ENCODE data around the gene SEPTIN14.

Gene SEPTIN14

DNA sequence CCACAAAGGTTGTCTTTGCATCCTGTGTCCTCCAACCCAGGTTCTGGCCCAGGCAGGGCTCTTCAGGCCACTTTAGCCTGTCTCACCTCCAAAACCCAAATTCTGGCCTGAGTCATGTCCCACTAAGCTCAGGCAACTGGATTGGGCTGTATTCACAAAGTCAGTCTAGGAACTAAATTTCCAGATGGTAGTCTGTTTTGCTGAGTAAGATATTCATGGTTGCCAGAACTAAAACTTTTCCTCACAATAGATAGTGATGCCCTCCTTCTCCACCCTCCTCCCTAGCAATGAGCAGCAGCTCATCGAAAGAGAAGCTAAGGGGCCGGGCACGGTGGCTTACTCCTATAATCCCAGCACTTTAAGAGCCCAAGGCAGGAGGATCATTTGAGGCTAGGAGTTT, 21.8 kb upstream of the SEPTIN14 start:
- no peak overlapping the region for H3K23ac ChIP-seq (ENCODE audit: low read length in 2 of 2)
- no peak overlapping the region for H3K4me3 ChIP-seq (ENCODE audit: insufficient read depth in 1 of 2, low read depth in 1 of 2, low read length in 2 of 2)
- no peak overlapping the region for H3K4ac ChIP-seq (ENCODE audit: low read depth in 1 of 2, low read length in 2 of 2)
- H4K91ac ChIP-seq (ENCODE audit: low read length) = no peak overlapping the region
- no peak overlapping the region for H3K14ac ChIP-seq (ENCODE audit: low read length in 2 of 2)
- no peak overlapping the region for H4K8ac ChIP-seq (ENCODE audit: low read length)
- H2BK120ac ChIP-seq (ENCODE audit: low read depth, low read length) = no peak overlapping the region
- no peak overlapping the region for H3K4me2 ChIP-seq (ENCODE audit: low read length, poor library complexity, severe bottlenecking)
- H3K27ac ChIP-seq (ENCODE audit: low read length, poor library complexity, severe bottlenecking) = no peak overlapping the region
- no peak overlapping the region for H2BK15ac ChIP-seq (ENCODE audit: low read depth, poor library complexity, severe bottlenecking)
- no peaks in the 10 kb centered on the region for H3K9me3 ChIP-seq (ENCODE audit: control insufficient read depth, low read length)
- H3K79me1 ChIP-seq (replicated peaks; ENCODE audit: low read length, poor library complexity, severe bottlenecking) = peaks cover 2% of the 10 kb centered on the region
- no peak overlapping the region for H2BK5ac ChIP-seq (ENCODE audit: low read depth, low read length, poor library complexity, severe bottlenecking)
- H2BK12ac ChIP-seq (ENCODE audit: low read length in 2 of 2) = no peak overlapping the region
- H2AK5ac ChIP-seq (ENCODE audit: low read length, severe bottlenecking) = no peak overlapping the region
- H3K4me1 ChIP-seq (ENCODE audit: control insufficient read depth, insufficient read depth, low read depth, low read length) = peaks cover 6% of the 10 kb centered on the region
- H3K36me3 ChIP-seq (ENCODE audit: control insufficient read depth in 1 of 2, insufficient read depth in 2 of 2, low read depth in 1 of 2, low read length in 2 of 2) = no peaks in the 10 kb centered on the region
- DNase-seq = no peak
- no peaks in the 10 kb centered on the region for H3K27me3 ChIP-seq (ENCODE audit: control insufficient read depth in 1 of 2, insufficient read depth in 1 of 2, low read length in 2 of 2)
- H3K9ac ChIP-seq (ENCODE audit: low read length) = no peak overlapping the region
- no peak overlapping the region for H3K18ac ChIP-seq (ENCODE audit: low read depth in 1 of 2, low read length in 2 of 2)
- WGBS = 94% methylated on average over 3 of the region's 3 CpGs
- H2AFZ ChIP-seq (ENCODE audit: low read depth, low read length) = no peak overlapping the region

GRCh38 chr7:55878691-55879090, 16.1 kb upstream of the SEPTIN14 start:
- Histone ChIP-seq H3K27me3 (ENCODE audit: control insufficient read depth in 1 of 2, insufficient read depth in 1 of 2, low read length in 2 of 2) (no peaks in the 10 kb centered on the region), H3K9ac (ENCODE audit: low read length) (no peak overlapping the region), H2BK120ac (ENCODE audit: low read depth, low read length) (no peak overlapping the region), H2AFZ (ENCODE audit: low read depth, low read length) (no peak overlapping the region), H4K8ac (ENCODE audit: low read length) (no peak overlapping the region), H2BK12ac (ENCODE audit: low read length in 2 of 2) (no peak overlapping the region), H3K27ac (ENCODE audit: low read length, poor library complexity, severe bottlenecking) (no peak overlapping the region), H3K9me3 (ENCODE audit: control insufficient read depth, low read length) (no peaks in the 10 kb centered on the region), H3K18ac (ENCODE audit: low read depth in 1 of 2, low read length in 2 of 2) (no peak overlapping the region), H3K36me3 (ENCODE audit: control insufficient read depth in 1 of 2, insufficient read depth in 2 of 2, low read depth in 1 of 2, low read length in 2 of 2) (no peaks in the 10 kb centered on the region), H4K91ac (ENCODE audit: low read length) (no peak overlapping the region), H2BK15ac (ENCODE audit: low read depth, poor library complexity, severe bottlenecking) (no peak overlapping the region), H2BK5ac (ENCODE audit: low read depth, low read length, poor library complexity, severe bottlenecking) (no peak overlapping the region), H3K14ac (ENCODE audit: low read length in 2 of 2) (no peak overlapping the region), H3K79me1 (replicated peaks; ENCODE audit: low read length, poor library complexity, severe bottlenecking) (no peaks in the 10 kb centered on the region), H2AK5ac (ENCODE audit: low read length, severe bottlenecking) (no peak overlapping the region), H3K23ac (ENCODE audit: low read length in 2 of 2) (no peak overlapping the region), H3K4me3 (ENCODE audit: insufficient read depth in 1 of 2, low read depth in 1 of 2, low read length in 2 of 2) (no peak overlapping the region), H3K4ac (ENCODE audit: low read depth in 1 of 2, low read length in 2 of 2) (no peak overlapping the region), H3K4me1 (ENCODE audit: control insufficient read depth, insufficient read depth, low read depth, low read length) (no peaks in the 10 kb centered on the region), H3K4me2 (ENCODE audit: low read length, poor library complexity, severe bottlenecking) (no peak overlapping the region)
- 100% methylated on average over 1 of the region's 3 CpGs for WGBS
- no peak for DNase-seq

DNA sequence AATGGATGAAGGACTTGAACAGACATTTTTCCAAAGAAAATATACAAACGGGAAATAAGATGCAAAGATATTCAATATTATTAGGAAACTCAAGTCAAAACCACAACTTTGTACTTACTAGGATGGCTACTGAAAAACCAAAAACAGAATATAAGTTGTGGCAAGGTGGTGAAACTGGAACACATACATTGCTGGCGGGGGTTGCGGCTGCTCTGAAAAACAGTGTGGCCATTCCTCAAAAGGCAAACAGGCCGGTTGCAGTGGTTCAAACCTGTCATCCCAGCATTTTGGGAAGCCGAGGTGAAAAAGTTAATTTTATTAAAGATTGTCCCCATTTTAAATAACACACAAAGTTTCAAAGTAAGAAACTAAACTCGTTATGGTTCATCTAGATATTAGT, 14.8 kb upstream of the SEPTIN14 start:
- H3K9me3 ChIP-seq (ENCODE audit: control insufficient read depth, low read length) = no peaks in the 10 kb centered on the region
- no peak overlapping the region for H3K23ac ChIP-seq (ENCODE audit: low read length in 2 of 2)
- H2BK15ac ChIP-seq (ENCODE audit: low read depth, poor library complexity, severe bottlenecking) = no peak overlapping the region
- H3K36me3 ChIP-seq (ENCODE audit: control insufficient read depth in 1 of 2, insufficient read depth in 2 of 2, low read depth in 1 of 2, low read length in 2 of 2) = no peaks in the 10 kb centered on the region
- DNase-seq = no peak
- no peak overlapping the region for H3K4me3 ChIP-seq (ENCODE audit: insufficient read depth in 1 of 2, low read depth in 1 of 2, low read length in 2 of 2)
- H2AFZ ChIP-seq (ENCODE audit: low read depth, low read length) = no peak overlapping the region
- no peaks in the 10 kb centered on the region for H3K4me1 ChIP-seq (ENCODE audit: control insufficient read depth, insufficient read depth, low read depth, low read length)
- H3K27ac ChIP-seq (ENCODE audit: low read length, poor library complexity, severe bottlenecking) = no peak overlapping the region
- no peak overlapping the region for H4K8ac ChIP-seq (ENCODE audit: low read length)
- no peak overlapping the region for H3K18ac ChIP-seq (ENCODE audit: low read depth in 1 of 2, low read length in 2 of 2)
- no peak overlapping the region for H2BK5ac ChIP-seq (ENCODE audit: low read depth, low read length, poor library complexity, severe bottlenecking)
- no peaks in the 10 kb centered on the region for H3K27me3 ChIP-seq (ENCODE audit: control insufficient read depth in 1 of 2, insufficient read depth in 1 of 2, low read length in 2 of 2)
- WGBS = 100% methylated on average over 2 of the region's 6 CpGs
- H2AK5ac ChIP-seq (ENCODE audit: low read length, severe bottlenecking) = no peak overlapping the region
- H2BK120ac ChIP-seq (ENCODE audit: low read depth, low read length) = no peak overlapping the region
- no peak overlapping the region for H2BK12ac ChIP-seq (ENCODE audit: low read length in 2 of 2)
- H4K91ac ChIP-seq (ENCODE audit: low read length) = no peak overlapping the region
- no peak overlapping the region for H3K4me2 ChIP-seq (ENCODE audit: low read length, poor library complexity, severe bottlenecking)
- H3K14ac ChIP-seq (ENCODE audit: low read length in 2 of 2) = no peak overlapping the region
- no peak overlapping the region for H3K9ac ChIP-seq (ENCODE audit: low read length)
- no peaks in the 10 kb centered on the region for H3K79me1 ChIP-seq (replicated peaks; ENCODE audit: low read length, poor library complexity, severe bottlenecking)
- no peak overlapping the region for H3K4ac ChIP-seq (ENCODE audit: low read depth in 1 of 2, low read length in 2 of 2)

GRCh38 chr7:55873765-55874164, 11.2 kb upstream of the SEPTIN14 start:
- WGBS = 83% methylated on average over 3 of the region's 3 CpGs
- Histone ChIP-seq H2BK120ac (ENCODE audit: low read depth, low read length) (no peak overlapping the region), H3K14ac (ENCODE audit: low read length in 2 of 2) (no peak overlapping the region), H3K23ac (ENCODE audit: low read length in 2 of 2) (no peak overlapping the region), H3K36me3 (ENCODE audit: control insufficient read depth in 1 of 2, insufficient read depth in 2 of 2, low read depth in 1 of 2, low read length in 2 of 2) (no peaks in the 10 kb centered on the region), H2AFZ (ENCODE audit: low read depth, low read length) (no peak overlapping the region), H3K27ac (ENCODE audit: low read length, poor library complexity, severe bottlenecking) (no peak overlapping the region), H3K4me3 (ENCODE audit: insufficient read depth in 1 of 2, low read depth in 1 of 2, low read length in 2 of 2) (no peak overlapping the region), H2BK15ac (ENCODE audit: low read depth, poor library complexity, severe bottlenecking) (no peak overlapping the region), H2BK5ac (ENCODE audit: low read depth, low read length, poor library complexity, severe bottlenecking) (no peak overlapping the region), H3K27me3 (ENCODE audit: control insufficient read depth in 1 of 2, insufficient read depth in 1 of 2, low read length in 2 of 2) (no peaks in the 10 kb centered on the region), H3K9ac (ENCODE audit: low read length) (no peak overlapping the region), H2AK5ac (ENCODE audit: low read length, severe bottlenecking) (no peak overlapping the region), H3K4me2 (ENCODE audit: low read length, poor library complexity, severe bottlenecking) (no peak overlapping the region), H3K9me3 (ENCODE audit: control insufficient read depth, low read length) (peaks cover 3% of the 10 kb centered on the region), H3K79me1 (replicated peaks; ENCODE audit: low read length, poor library complexity, severe bottlenecking) (no peaks in the 10 kb centered on the region), H3K4me1 (ENCODE audit: control insufficient read depth, insufficient read depth, low read depth, low read length) (no peaks in the 10 kb centered on the region), H4K91ac (ENCODE audit: low read length) (no peak overlapping the region), H2BK12ac (ENCODE audit: low read length in 2 of 2) (no peak overlapping the region), H3K18ac (ENCODE audit: low read depth in 1 of 2, low read length in 2 of 2) (no peak overlapping the region), H3K4ac (ENCODE audit: low read depth in 1 of 2, low read length in 2 of 2) (no peak overlapping the region), H4K8ac (ENCODE audit: low read length) (no peak overlapping the region)
- no peak for DNase-seq
